DLD1 (cell line): ENCODE data around the gene MACROD1.

Source experiments
- in situ Hi-C: cut with HindIII; loops from 2 replicates; pipeline ENCODE4 v1.10.0; 2017; ENCODE audit warnings: low sequenced_read_pairs

The MACROD1 gene

DNA sequence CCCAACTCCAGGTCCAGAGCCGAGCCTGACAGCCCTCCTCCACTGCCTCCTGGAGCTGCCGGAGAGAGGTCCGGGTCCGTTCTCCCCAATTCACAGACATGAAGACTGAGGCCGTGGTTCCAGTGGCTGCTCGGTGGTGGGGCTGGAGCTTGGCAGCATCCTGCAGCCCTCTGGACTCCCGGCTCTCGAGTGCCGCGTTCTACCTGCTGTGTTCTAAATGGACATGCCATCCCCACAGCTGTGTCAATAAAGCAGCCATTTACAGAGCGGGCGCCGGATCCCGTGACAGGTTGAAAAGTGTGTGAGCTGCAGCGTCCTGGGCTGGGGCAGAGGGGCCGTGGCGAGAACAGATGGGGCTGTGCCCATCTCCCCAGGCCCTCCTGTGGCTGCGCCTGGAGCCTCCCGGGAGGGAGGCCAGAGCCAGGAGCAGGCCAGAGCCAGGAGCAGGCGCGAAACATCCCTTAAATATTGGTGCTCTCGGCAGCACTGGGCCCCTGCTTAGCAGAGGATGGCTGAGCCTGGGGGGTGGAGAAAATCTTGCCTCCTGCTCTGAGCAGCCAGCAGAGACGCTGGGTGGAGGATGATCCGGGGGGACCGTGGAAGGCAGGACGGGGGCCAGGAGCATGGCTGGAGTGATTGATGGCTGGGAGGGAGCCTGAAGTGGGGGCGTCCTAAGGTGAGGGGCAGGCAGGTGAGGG is 84.0 kb downstream of the MACROD1 start:
- in situ Hi-C loops: loop anchor here (5.0 kb wide), 1 partner anchor 75 kb away; no protein-coding TSS in a partner anchor

DNA sequence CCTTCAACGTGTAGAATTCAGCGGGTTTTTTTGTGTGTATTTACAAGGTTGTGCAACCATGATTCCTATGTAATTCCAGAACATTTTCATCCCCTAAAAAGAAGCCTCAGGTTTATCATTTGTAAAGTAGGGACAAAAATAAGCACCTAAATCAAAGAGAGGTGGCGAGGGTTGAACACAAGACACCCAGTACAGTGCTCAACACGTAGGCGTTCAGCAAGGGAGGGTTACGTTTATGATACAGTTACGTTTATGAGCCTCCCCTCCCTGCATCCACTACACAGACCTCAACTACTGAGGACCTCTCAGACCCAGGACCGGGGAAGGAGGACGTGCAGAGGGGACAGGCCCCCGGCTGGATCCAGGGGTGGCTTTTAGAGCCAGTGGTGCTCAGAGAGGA is 85.5 kb downstream of the MACROD1 start:
- in situ Hi-C loops: loop anchor here (5.0 kb wide), 1 partner anchor 73 kb away; no protein-coding TSS in a partner anchor

DNA sequence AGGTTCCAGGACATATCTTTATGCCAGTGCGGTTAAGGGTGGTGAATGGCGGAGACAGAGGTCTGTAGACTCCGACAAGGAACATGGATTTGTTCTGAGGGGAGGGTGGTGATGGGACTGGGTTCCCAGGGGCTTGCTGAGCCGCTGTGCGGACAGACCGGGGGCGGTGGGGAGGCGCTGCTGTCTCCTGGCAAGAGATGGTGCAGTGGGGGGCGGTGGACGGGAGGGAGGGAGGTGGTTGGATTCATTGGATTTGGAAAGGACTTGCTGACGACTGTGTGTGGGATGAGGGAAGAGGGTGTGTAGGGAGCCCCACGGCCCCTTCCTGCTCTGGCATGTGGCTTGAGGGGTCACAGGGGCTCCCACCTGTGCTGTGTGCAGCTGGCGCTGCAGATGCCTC is 87.0 kb downstream of the MACROD1 start:
- in situ Hi-C loops: loop anchor here (10.0 kb wide), 1 partner anchor 344 kb away; no protein-coding TSS in a partner anchor

DNA sequence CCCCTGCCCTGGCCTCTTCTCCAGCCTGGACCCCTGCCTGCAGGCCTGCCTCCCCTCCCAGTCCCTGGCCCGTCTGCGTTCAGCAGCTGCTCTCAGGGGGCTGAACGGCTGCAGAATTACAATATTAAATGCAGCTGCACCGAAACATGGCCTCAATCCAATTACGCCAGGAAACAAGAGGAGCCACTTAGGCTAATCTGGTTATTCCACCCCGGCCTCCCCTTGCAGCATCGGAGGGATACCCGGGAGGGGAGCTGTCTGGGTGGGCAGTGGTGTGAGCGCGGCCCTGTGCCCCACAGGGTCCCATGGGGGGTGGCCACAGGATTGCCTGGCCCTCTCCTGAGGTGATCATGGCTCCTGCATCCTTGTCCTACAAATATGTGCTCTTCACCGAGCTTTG is 87.6 kb downstream of the MACROD1 start:
- in situ Hi-C loops: loop anchor here (10.0 kb wide), 1 partner anchor 343 kb away; no protein-coding TSS in a partner anchor

DNA sequence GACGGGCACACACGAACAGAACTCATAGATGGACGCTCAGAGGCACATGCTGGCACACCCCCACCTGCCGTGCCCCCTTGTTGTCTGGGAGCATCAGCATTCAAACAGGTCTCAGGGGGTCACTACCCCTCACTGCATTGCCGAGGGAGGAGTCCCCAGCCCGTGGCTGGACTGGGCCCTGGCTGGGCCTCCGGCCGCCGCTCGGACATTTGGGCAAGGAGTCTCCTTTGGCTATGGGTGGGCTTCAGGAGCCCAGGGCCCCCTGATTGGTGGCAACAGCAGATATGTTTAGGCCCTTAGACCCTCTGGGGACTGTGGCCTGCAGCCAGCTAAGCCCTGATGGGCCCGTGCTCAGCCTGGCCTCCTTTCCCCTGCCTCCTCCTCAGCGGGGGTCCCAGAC is 88.3 kb downstream of the MACROD1 start:
- in situ Hi-C loops: loop anchor here (10.0 kb wide), 1 partner anchor 343 kb away; no protein-coding TSS in a partner anchor

DNA sequence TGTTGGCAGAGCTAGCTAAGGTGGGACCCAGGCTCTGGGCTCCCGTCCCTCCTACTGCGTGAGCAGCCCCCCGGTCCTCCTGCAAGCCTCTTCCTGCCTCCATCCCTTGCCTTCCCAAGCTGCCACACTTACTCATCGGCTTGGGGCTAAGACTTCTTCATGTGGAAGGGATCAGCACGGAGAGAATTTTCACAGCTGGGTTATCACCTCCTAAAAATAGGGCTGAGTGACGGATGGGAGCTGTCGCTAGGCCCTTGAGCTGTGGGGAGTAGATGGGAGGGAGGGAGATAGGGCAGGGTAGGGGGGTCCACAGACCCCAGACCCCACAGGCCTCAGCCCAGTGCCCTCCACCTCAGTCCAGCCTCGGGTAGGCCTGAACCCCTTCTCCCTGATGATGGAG is 89.2 kb downstream of the MACROD1 start:
- in situ Hi-C loops: loop anchor here (10.0 kb wide), 1 partner anchor 342 kb away; no protein-coding TSS in a partner anchor

DNA sequence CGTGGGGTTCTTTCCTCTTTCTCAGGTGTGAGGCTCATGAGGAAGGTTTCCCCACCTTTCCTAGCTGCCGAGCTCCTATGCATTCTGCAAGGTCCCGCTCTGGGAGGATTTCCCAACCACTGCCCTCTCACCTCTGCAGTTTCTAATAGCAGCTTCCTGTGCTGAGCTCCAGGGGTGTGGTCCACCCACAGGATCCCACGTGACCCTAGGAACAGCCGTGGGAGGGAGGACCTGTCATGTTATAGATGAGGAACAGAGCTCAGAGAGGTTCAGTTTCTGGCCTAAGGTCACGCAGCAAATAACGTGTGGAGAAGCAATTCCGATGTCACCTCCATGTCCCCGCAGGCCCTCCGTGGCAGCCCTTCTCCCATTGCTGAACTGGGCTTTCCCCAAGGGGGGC is 91.7 kb downstream of the MACROD1 start:
- in situ Hi-C loops: loop anchor here (10.0 kb wide), 1 partner anchor 339 kb away; no protein-coding TSS in a partner anchor

DNA sequence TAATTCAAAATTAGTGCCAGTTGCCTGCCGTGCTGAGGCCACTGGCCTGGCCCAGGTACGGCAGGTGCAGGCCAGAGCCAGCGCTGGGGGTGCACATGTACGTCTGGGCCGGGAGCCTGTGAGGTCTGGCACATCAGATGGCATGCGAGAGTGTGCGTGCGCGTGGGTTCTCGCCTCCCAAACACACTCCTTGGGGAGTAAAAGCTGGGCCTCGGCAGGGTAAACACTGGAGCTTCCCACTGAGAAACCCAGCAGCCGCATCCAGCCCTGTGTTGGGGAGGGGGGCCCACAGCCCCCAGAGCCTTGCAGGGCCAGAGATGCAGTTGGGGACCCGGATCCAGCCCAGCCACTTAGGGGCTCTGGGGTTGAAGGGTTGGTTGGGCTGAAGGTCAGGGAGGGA is 92.4 kb downstream of the MACROD1 start:
- in situ Hi-C loops: loop anchor here (10.0 kb wide), 1 partner anchor 339 kb away; no protein-coding TSS in a partner anchor

DNA sequence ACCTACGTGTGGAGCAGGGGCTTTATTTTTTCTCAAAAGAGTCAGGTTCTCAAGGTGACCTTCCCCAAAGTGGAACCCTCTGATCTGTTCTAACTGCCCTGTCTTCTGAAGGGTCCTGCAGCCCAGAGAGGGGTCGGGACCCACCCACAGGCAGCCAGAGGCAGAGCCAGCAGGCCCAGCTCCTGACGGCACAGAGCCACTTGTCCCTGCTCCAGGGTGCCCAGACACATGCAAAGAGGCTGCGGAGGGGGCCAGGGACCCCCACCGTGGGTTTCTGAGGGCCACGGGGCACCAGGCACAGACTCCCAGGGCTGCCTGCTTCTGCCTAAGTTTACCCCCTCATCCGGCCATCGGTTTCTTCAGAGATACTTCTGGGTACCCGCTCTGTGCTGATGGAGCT is 93.0 kb downstream of the MACROD1 start:
- in situ Hi-C loops: loop anchor here (10.0 kb wide), 1 partner anchor 338 kb away; no protein-coding TSS in a partner anchor

DNA sequence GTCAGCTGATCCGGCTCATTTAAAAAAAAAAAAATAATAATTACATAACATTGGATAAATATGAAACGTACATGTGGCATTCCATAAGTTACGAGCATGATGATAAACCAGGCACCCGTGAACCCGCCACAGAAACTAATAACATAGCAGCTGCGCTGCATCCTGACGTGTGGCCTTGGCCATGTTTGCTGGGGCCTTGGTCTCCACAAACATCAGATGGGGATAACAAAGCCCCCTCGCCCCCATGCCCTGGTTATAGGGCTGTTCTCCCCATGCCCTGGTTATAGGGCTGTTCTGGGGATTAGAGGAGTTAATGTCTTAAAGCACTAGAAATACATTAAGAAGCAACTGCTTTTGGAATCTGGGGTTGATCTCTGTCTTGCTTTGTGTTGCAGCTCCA is 93.5 kb downstream of the MACROD1 start:
- in situ Hi-C loops: loop anchor here (10.0 kb wide), 1 partner anchor 338 kb away; no protein-coding TSS in a partner anchor

DNA sequence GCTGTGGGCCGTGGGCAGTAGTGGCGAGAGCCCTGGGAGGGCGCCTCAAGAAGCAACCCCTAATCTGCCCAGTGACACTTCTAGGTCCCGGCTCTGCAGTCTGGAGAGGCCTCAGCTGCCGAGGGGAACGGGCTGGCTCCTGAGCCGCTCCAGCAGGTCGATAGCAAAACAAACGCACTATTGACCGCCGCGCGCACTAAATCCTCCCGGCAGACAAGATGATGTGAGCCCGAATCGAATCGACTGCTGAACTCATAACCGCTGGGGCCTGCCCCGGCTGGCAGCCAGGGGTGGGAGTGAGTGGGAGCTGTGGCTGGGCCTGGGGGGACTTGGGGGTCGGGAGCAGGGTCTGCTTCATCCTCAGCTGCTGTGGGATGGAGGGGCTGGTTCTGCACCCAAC is 94.1 kb downstream of the MACROD1 start:
- in situ Hi-C loops: loop anchor here (10.0 kb wide), 1 partner anchor 337 kb away; no protein-coding TSS in a partner anchor

DNA sequence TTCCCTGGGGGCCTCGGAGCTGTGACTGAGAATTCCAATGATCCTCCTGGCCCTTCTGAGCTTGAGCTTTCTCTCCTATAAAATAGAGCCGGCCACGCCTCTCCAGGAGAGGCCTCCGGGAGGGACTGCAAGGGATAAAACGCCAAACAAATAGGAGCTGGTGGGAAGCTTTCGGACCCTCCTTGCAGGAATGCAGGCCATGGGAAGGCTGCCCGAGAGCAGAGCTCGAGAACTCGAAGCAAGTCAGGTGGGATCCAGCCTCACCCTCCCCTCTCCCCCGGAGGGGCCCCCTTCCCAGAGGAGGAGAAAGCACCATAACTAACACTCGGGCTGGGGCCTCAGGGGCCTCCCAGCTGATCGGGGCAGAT is 95.6 kb downstream of the MACROD1 start:
- in situ Hi-C loops: loop anchor here (10.0 kb wide), 1 partner anchor 335 kb away; no protein-coding TSS in a partner anchor

DNA sequence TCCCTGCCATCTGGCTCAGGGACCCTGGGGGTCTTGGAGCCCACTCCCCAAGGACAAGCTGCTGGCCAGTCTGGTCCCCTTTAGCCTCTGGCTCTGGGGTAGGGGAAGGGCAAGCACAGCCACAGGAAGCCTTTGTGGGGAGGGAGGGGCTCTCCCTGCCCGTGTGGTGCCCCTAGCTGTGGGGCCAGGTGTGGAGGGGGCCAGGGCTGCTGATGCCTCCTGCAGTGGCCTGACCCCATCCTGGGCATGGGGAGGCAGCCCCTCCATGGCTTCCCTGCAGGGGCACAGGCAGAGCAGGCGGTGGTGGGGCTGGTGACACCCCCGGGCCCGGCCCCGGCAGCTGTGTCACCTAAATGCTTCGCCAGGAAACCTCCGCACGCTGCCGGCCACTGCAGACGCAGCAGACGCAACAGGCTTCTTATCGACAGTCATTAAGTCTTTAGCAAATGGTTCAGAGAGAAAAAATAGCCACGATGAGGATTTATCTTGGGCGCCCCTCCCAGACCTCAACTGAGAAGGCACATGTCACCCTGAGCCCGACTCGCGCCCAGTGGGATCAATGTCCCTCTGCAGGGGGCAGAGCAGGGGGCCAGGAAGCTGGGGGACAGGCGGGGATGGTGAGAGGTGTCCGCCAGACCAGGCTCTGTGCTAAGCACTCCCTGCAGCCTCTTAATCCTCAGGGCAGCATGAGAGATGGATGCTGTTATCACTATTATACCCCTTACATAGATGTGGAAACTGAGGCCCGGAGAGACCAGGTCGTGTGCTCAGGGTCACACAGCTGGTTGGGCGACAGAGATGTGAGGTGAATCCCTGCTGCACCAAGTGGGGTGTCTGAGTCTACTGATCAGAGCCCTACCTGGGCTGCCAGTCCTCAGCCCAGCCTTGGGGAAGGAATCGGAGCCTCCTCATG is 96.3 kb downstream of the MACROD1 start:
- in situ Hi-C loops: loop anchor here (10.0 kb wide), 1 partner anchor 335 kb away; no protein-coding TSS in a partner anchor

DNA sequence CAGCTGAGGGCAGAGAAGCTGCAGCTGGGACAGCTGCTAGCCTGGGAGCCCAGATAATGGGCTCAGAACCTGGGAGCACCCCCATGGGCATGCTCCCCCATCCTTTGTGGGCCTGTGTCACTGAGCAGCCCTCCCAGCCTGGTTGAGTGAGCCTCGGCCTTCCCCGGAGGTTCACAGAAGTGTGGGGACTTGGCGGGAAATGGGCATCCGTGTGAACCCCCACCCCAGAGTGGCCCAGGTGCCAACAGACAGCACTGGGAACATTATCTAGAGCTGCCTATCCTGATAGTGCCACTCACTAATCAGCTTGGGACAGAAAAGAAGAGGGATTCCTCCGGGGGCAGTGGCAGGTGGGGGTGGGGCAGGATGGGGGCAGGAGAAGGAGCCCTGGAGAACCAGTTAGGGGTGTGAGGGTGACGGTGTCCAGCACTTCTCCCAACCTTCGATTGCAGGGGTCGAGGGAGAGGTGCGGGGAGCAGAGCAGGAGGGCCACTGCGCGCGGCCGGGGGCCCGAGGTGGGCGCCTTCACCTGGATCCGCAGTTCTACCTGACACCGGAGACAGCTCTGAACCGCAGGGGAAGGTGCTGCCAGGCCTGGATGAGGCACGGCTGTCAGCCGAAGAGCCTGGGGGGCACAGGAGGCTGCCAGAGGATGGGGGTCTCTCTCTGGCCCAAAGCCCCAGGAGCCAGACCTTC is 97.1 kb downstream of the MACROD1 start:
- in situ Hi-C loops: no loop called here

DNA sequence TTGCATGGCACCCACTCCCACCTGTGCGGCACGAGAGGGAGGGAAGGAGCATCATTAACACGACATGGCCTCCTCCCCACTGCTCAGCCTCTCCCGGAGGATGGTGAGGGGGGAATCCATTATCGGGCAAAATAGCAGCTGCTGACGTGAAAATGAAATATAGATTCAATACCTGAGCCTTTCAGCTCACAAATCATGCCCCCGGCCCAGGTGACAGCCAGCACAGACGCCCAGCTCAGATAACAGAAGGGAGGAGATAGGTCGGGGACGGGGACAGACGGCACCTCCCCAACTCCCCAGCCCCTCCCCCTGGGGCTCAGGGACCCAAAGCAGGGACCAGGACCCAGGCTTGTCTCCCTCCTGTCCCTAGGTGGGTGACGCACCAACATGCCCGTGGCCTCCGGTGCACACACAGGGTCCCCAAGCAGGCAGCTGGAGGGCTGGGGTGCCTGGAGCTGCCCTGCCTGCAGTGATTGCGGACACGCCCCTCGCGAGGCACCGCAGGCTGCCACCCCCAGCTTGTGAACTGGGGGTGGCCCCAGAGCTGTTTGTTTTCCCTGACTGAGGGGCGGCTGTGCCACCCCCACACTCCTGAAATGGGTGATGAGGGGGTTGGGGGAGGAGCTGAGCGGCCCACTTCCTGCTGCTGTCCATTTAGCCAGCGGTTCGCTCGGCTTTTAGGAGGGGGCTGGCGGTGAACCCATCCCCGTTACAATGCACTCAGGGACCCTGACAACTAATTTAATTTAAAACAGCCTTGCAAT is 98.5 kb downstream of the MACROD1 start:
- in situ Hi-C loops: no loop called here

DNA sequence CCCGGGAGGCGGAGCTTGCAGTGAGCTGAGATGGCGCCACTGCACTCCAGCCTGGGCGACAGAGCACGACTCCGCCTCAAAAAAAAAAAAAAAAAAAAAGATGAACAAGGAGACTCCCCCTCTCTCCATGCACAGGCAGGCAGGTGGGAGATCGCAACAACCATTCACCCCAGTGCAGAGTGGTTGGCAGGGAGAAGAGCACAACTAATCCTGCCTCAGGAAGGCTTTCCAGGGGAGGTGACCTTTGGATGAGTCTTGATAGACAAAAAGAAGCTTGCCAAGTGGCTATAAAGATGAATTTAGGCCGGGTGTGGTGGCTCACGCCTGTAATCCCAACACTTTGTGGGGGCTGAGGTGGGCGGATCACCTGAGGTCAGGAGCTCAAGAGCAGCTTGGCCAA is 100.2 kb downstream of the MACROD1 start:
- in situ Hi-C loops: no loop called here

DNA sequence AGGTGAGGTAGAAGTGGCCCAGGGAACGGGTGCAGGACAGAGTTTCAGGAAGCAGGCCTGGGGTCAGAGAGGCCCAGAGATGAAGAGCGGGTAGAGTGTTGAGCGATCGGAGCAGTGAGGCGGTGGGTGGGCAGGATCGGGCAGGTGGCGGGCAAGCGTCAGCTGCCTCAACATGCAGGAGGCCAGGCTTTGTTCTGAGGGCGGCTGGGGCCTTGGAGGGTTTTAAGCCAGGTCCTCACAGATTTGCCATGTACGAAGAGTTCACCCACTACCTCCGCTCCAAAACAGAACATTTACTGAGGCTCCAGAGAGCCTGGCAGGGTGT is 100.8 kb downstream of the MACROD1 start:
- in situ Hi-C loops: no loop called here

DNA sequence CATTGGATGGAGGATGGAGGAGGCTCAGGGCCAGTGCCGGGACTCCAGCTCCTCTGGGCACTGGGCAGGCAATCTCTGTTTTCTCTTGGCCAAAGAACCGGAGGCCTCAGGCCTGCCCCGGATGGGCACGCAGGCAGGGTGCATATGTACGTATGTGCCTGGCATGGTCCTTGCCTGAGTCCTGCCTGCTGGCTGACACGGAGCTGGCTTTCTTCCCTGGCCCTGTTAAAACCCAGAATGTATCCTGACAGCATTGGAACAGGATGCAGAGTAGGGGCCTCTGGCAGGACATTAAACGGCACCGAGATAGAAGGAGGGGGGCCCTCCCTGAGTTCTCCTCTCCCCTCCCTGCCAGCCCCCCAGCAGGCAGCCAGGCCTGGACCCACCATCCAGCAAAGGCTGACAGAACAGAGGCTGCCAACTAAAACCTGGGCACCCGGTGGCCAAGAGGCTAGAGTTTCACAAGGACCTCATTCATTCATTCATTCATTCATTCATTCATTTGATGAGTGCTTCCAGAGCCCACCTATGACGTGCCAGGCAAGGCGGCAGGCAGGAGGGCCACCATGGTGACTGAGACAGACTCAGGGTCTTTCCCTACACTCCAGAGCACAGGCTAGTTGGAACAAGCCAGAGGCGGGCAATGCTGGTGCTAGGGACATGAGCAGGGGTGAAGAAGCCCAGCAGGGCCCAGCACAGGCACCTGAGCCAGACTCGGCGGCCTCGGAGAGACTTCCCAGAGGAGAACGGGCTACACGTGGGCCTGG is 101.4 kb downstream of the MACROD1 start:
- in situ Hi-C loops: no loop called here

DNA sequence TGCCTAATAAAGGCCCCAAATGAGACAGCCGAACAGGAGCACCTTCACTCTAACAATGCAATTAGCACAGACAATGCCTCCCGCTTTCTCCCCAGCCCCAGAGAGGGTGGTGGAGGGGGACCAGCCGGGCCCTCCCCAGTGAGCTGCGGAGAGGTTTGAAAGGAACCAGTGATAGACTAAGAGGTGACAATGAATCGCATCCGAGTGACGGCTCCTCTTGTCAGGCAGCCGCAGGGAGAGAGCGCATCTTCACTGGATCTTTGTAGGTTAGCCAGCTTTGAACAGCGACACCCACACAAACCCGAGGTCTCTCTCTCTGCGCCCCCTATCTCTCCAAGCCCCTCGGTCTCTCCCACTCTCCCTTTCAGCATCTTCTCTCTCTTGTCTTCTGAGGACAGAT is 102.1 kb downstream of the MACROD1 start:
- in situ Hi-C loops: no loop called here
